ENCODE measurements around the gene SLC25A4. TPM values are rescaled to one million over a fixed set of nuclear protein-coding genes. Genes with fewer than 3 reads are reported as not detected.

Gene SLC25A4
- total RNA-seq, 4 donors from 2014 or later = 10.1 to 25.6 (median 17.9) TPM

DNA sequence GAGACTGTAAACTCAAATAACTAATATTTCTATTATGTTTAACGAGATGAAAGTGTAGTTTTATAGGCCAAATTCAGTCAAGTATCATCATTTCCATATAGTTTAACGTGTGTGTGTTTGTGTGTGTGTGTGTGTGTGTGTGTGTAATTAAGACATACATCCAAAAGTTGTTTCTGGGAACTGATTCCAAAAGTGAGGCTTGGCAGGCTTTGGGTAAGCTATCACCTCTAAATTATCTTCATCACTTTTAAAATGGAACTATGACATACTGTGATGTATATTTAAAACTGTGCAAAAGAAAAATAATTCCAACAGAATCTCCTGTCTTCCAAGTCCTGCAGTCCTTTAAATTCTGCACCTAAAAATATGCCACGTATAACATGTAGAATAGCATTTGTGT, 19.1 kb upstream of the SLC25A4 start:
- H3K4me3 ChIP-seq (ENCODE audit: low read depth, poor library complexity, severe bottlenecking) = no peak overlapping the region
- TF ChIP-seq, protein P1, sequence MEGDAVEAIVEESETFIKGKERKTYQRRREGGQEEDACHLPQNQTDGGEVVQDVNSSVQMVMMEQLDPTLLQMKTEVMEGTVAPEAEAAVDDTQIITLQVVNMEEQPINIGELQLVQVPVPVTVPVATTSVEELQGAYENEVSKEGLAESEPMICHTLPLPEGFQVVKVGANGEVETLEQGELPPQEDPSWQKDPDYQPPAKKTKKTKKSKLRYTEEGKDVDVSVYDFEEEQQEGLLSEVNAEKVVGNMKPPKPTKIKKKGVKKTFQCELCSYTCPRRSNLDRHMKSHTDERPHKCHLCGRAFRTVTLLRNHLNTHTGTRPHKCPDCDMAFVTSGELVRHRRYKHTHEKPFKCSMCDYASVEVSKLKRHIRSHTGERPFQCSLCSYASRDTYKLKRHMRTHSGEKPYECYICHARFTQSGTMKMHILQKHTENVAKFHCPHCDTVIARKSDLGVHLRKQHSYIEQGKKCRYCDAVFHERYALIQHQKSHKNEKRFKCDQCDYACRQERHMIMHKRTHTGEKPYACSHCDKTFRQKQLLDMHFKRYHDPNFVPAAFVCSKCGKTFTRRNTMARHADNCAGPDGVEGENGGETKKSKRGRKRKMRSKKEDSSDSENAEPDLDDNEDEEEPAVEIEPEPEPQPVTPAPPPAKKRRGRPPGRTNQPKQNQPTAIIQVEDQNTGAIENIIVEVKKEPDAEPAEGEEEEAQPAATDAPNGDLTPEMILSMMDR (IDR thresholded peaks at IDR 0.05) = no peak
- intact Hi-C loops (cut with DNase I; ENCODE audit: low total_unique reads) = no loop called here
- DNase-seq (ENCODE audit: low spot score in 2 of 2) = no peak
- 34 to 64% methylated on average over 3 of the region's 3 CpGs for WGBS, 2 donors

DNA sequence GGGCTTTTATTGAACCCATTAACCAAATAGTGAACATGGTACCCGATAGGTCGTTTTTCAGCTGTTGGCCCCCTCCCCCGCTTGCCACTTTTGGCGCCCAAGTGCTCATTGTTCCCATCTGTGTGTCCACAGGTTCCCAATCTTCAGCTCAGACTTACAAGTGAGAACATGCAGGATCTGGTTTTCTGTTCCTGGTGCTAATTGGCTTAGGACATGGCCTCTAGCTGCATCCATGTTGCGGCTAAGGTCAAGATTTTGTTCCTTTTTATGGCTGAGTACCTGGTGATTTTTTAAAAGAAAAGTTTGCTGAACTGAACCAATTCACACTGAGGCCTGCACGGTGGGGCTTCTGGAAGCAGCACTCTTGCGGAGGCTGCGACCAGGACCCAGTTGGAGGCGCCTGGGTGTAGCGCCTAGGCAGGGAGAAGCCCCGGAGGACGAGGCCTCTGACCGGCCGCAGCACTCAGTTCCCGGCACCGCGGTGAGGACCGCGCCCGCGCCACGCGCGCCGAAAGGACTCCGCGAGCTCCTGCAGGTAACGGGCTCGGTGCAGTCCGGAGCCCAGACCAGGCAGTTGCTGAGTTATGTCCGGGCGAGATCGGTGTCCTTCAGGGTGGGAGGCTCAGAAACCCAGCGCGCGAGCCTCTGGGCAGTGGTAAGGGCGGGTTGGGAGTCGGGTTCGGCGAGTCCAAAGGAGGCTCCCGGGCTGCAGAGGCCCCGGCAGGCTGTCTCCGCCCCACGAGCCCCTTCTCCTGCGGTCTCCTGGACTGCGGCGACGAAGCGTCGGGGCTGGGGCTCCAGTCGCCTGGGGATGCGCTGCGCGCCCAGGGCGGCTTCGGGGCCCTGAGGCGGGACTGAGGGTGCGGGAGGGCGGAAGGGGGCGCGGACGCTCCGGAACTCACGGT, 15.8 kb upstream of the SLC25A4 start:
- WGBS, 2 donors = 12 to 16% methylated on average over 33 to 49 of the region's 64 CpGs
- DNase-seq (ENCODE audit: low spot score in 2 of 2) = no peak
- intact Hi-C loops (cut with DNase I; ENCODE audit: low total_unique reads) = no loop called here
- no peak for TF ChIP-seq POLR2A (IDR thresholded peaks at IDR 0.05)
- TF ChIP-seq, protein P1 (IDR thresholded peaks at IDR 0.05) = no peak
- H3K4me3 ChIP-seq (ENCODE audit: low read depth, poor library complexity, severe bottlenecking) = peak overlapping the region; percentile 17

DNA sequence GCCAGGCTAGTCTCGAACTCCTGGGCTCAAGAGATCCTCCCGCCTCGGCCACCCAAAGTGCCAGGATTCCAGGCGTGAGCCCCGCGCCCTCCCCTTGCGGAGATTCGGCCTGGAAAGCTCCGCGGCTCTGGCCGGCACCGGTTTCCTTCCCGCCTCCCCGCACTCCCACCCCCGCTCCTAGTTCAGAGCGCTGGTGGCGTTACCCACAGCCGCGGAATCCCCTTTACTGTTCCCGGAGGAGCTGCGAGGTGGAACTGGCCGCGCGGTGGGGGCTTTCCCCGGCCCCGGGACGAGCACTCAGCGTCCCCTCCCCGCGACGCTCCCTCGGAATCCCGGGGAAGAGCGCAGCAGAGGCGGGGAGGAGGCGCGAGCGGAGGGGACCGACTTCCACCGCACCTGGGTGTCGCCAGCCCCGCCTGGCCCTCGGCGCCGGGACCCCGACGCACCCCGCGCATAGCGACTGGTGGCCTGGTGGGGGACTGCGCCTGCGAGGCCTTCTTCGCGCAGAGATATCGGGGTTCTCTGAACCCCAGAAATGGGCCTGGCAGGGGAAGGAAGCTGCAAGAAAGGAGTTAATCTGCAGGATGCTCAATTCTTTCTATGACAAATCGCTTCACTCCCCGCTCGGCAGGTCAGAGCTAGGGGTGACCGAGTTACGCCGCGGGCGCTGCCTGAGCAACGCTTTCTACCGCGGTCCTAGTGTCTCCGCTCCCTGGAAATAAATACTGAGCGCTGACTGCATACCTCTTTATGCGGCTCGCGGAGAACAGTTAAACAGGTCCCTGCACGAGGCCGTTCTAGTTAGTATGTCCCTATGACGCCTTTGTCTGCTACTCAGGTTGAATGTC, 14.6 kb upstream of the SLC25A4 start:
- no peak for DNase-seq (ENCODE audit: low spot score in 2 of 2)
- intact Hi-C loops (cut with DNase I; ENCODE audit: low total_unique reads) = no loop called here
- H3K4me3 ChIP-seq (ENCODE audit: low read depth, poor library complexity, severe bottlenecking) = peak overlapping the region; percentile 32
- 3 to 5% methylated on average over 43 to 44 of the region's 74 CpGs for WGBS, 2 donors
- TF ChIP-seq, protein P1 (IDR thresholded peaks at IDR 0.05) = no peak
- no peak for TF ChIP-seq POLR2A (IDR thresholded peaks at IDR 0.05)

DNA sequence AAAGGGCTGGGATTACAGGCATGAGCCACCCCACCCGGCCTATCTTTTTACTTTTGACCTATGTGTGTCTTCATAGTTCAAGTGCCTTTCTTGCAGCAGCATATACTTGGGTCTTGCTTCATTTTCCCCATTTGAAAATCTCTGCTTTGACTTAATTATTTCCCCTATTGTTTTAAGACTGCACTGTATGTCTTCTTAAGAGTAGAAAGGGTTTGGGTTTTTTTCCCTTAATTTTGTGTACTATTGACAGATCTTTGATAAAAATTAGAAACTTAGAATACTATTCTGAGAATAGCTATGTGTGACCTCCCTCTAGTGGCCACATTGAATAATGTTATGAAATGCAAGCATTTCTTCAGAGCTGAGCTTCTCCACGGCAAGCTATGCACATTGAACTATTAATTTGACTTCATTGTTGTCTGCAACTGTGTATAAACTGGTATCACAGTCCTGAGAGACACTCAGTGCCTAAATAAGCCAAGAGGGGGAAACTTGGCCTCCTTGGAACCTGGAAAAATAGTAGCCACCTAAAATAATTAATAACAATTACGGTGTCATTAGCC, 8.7 kb upstream of the SLC25A4 start:
- intact Hi-C loops (cut with DNase I; ENCODE audit: low total_unique reads) = no loop called here
- H3K4me3 ChIP-seq (ENCODE audit: low read depth, poor library complexity, severe bottlenecking) = no peak overlapping the region
- no peak for DNase-seq (ENCODE audit: low spot score in 2 of 2)
- TF ChIP-seq, protein P1 (IDR thresholded peaks at IDR 0.05) = peak in 1 of 3 donors; percentile 45
- TF ChIP-seq POLR2A (IDR thresholded peaks at IDR 0.05) = no peak
- WGBS, 2 donors = 32 to 34% methylated on average over 3 of the region's 3 CpGs

DNA sequence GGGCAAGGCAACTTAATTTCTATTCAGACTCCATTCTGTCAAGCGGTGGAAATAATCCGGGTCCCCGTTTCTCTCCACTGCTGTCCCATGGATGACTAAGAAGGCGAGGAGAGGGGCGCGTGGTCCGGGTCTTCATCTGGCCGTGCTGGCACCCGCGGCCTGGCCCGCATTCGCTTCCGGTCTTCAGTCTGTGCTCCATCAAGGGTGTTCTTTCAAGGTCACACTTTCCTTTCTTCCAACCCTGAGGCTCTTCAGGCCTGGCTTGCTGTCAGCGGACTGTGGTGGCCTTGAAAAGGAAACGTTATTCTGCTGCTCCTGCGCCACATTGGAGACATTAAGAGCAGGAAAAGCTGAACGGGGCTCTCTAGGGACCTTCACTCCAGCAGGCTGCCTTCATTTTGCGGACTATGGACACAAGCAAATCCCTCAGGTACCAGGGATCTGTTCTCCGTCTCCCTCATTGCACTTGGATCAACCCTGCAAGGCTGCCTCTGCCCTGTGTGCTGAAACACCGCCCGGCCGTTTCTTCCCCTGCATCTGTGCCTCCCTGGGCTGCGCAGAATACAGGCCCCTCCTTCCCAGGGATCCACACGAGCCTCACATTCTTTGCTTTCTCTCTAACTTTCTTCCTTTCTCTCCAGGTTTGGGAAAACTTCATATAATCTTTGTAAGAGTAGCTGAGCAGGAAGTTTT, 5.7 kb upstream of the SLC25A4 start:
- intact Hi-C loops (cut with DNase I; ENCODE audit: low total_unique reads) = no loop called here
- DNase-seq (ENCODE audit: low spot score in 2 of 2) = no peak
- 76 to 78% methylated on average over 24 of the region's 24 CpGs for WGBS, 2 donors
- no peak for TF ChIP-seq POLR2A (IDR thresholded peaks at IDR 0.05)
- TF ChIP-seq, protein P1 (IDR thresholded peaks at IDR 0.05) = no peak
- no peak overlapping the region for H3K4me3 ChIP-seq (ENCODE audit: low read depth, poor library complexity, severe bottlenecking)

Measured in lower leg skin (tissue), 4 donors.